ENCODE data around the gene BSND. TPM values are rescaled to one million over a fixed set of nuclear protein-coding genes. Genes with fewer than 3 reads are reported as not detected.
"Not testable (repeated sequence)": the region's sequence is repeated elsewhere in the genome, so short reads cannot be mapped to it uniquely, and the experiment has no call there.

The BSND gene
- polyA plus RNA-seq, 1 donor (not counting 4 experiments of a cell fraction or from before 2014, with no cell fraction given): not detected

- no peaks in the 10 kb centered on the region for H4K20me1 ChIP-seq (ENCODE audit: control insufficient read depth, extremely low read depth, insufficient read depth, low read length)
- TF ChIP-seq EZH2 (IDR thresholded peaks at IDR 0.05; ENCODE audit: low read length) (no peak), CTCF (optimal IDR thresholded peaks at IDR 0.05 in 1 of 3, IDR thresholded peaks at IDR 0.05 in 1 of 3, conservative IDR thresholded peaks at IDR 0.05 in 1 of 3; ENCODE audit: extremely low read depth in 1 of 3, insufficient read depth in 2 of 3, low read length in 3 of 3) (peak; percentile 91 to 100 (median 98))
- H3K9me3 ChIP-seq (ENCODE audit: control insufficient read depth, low read depth, low read length): no peaks in the 10 kb centered on the region
- no peaks in the 10 kb centered on the region for H3K27me3 ChIP-seq (ENCODE audit: control insufficient read depth, extremely low read depth, insufficient read depth, low read length)
- FAIRE-seq: peak; percentile 93
- no peaks in the 10 kb centered on the region for H3K79me2 ChIP-seq (ENCODE audit: control insufficient read depth, insufficient read depth, low read length)
- H3K36me3 ChIP-seq (ENCODE audit: control insufficient read depth in 2 of 2, extremely low read depth in 1 of 2, insufficient read depth in 2 of 2, low read length in 2 of 2): no peaks in the 10 kb centered on the region
- H2AFZ ChIP-seq (ENCODE audit: control insufficient read depth, low read length): peak overlapping the region; percentile 96
- H3K4me1 ChIP-seq (ENCODE audit: control insufficient read depth, extremely low read depth, insufficient read depth, low read length): no peaks in the 10 kb centered on the region
- peak overlapping the region; percentile 54 for H3K9ac ChIP-seq (ENCODE audit: control insufficient read depth, extremely low read depth, insufficient read depth, low read length)
- DNase-seq (ENCODE audit: low read depth, low spot score): peak; percentile 82
- H3K9me1 ChIP-seq (ENCODE audit: control insufficient read depth, extremely low read depth, insufficient read depth, low read length): no peaks in the 10 kb centered on the region
- H3K4me2 ChIP-seq (ENCODE audit: control insufficient read depth, extremely low read depth, insufficient read depth, low read depth, low read length): no peak overlapping the region
- dilution Hi-C loops (cut with MboI; ENCODE audit: extremely low pct_ligation_motif_present, low sequenced_read_pairs): no loop called here
- no peak overlapping the region for H3K27ac ChIP-seq (ENCODE audit: control insufficient read depth, insufficient read depth, low read length)
- H3K4me3 ChIP-seq (ENCODE audit: control insufficient read depth in 2 of 3, extremely low read depth in 1 of 3, insufficient read depth in 2 of 3, low read depth in 1 of 3, low read length in 3 of 3): no peak overlapping the region
Measured at GRCh38 chr1:55021942-55022546, 23.3 kb downstream of the BSND start.

DNA sequence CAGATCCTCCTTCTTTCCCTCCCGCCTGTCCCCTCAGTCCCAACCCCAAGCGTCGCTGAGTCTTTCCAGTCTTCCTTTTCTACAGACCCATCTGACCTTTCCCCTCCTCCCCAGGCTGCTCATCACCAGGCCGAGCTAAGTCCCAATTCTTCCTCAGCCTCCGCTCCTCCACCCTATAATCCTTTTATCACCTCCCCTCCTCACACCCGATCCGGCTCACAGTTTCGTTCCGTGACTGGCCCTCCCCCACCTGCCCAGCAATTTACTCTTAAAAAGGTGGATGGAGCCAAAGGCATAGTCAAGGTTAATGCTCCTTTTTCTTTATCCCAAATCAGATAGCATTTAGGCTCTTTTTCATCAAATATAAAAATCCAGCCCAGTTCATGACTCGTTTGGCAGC, 25.4 kb downstream of the BSND start:
- H3K9me1 ChIP-seq (ENCODE audit: control insufficient read depth, extremely low read depth, insufficient read depth, low read length); H3K36me3 ChIP-seq (ENCODE audit: control insufficient read depth in 2 of 2, extremely low read depth in 1 of 2, insufficient read depth in 2 of 2, low read length in 2 of 2); H3K27me3 ChIP-seq (ENCODE audit: control insufficient read depth, extremely low read depth, insufficient read depth, low read length); dilution Hi-C loops (cut with MboI; ENCODE audit: extremely low pct_ligation_motif_present, low sequenced_read_pairs); H3K4me3 ChIP-seq (ENCODE audit: control insufficient read depth in 2 of 3, extremely low read depth in 1 of 3, insufficient read depth in 2 of 3, low read depth in 1 of 3, low read length in 3 of 3); H3K4me2 ChIP-seq (ENCODE audit: control insufficient read depth, extremely low read depth, insufficient read depth, low read depth, low read length); DNase-seq (ENCODE audit: low read depth, low spot score); H3K79me2 ChIP-seq (ENCODE audit: control insufficient read depth, insufficient read depth, low read length); H3K27ac ChIP-seq (ENCODE audit: control insufficient read depth, insufficient read depth, low read length); H3K9ac ChIP-seq (ENCODE audit: control insufficient read depth, extremely low read depth, insufficient read depth, low read length); H2AFZ ChIP-seq (ENCODE audit: control insufficient read depth, low read length); H3K4me1 ChIP-seq (ENCODE audit: control insufficient read depth, extremely low read depth, insufficient read depth, low read length); H4K20me1 ChIP-seq (ENCODE audit: control insufficient read depth, extremely low read depth, insufficient read depth, low read length); H3K9me3 ChIP-seq (ENCODE audit: control insufficient read depth, low read depth, low read length); FAIRE-seq: not testable (repeated sequence)

DNA sequence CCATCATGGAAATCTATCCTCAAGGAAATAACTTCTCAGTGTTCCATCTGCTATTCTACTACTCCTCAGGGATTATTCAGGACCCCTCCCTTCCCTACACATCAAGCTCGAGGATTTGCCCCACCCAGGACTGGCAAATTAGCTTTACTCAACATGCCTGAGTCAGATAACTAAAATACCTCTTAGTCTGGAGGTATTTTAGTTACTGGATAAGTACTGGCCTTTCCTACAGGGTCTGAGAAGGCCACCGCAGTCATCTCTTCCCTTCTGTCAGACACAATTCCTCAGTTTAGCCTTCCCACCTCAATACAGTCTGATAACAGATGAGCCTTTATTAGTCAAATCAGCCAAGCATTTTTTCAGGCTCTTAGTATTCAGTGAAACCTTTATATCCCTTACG, 27.9 kb downstream of the BSND start:
- H3K27me3 ChIP-seq (ENCODE audit: control insufficient read depth, extremely low read depth, insufficient read depth, low read length); dilution Hi-C loops (cut with MboI; ENCODE audit: extremely low pct_ligation_motif_present, low sequenced_read_pairs); H3K27ac ChIP-seq (ENCODE audit: control insufficient read depth, insufficient read depth, low read length); H4K20me1 ChIP-seq (ENCODE audit: control insufficient read depth, extremely low read depth, insufficient read depth, low read length); DNase-seq (ENCODE audit: low read depth, low spot score); H3K9ac ChIP-seq (ENCODE audit: control insufficient read depth, extremely low read depth, insufficient read depth, low read length); H3K9me1 ChIP-seq (ENCODE audit: control insufficient read depth, extremely low read depth, insufficient read depth, low read length); FAIRE-seq; H3K4me2 ChIP-seq (ENCODE audit: control insufficient read depth, extremely low read depth, insufficient read depth, low read depth, low read length); H3K4me3 ChIP-seq (ENCODE audit: control insufficient read depth in 2 of 3, extremely low read depth in 1 of 3, insufficient read depth in 2 of 3, low read depth in 1 of 3, low read length in 3 of 3); H3K4me1 ChIP-seq (ENCODE audit: control insufficient read depth, extremely low read depth, insufficient read depth, low read length); H3K36me3 ChIP-seq (ENCODE audit: control insufficient read depth in 2 of 2, extremely low read depth in 1 of 2, insufficient read depth in 2 of 2, low read length in 2 of 2); H3K9me3 ChIP-seq (ENCODE audit: control insufficient read depth, low read depth, low read length); H2AFZ ChIP-seq (ENCODE audit: control insufficient read depth, low read length); H3K79me2 ChIP-seq (ENCODE audit: control insufficient read depth, insufficient read depth, low read length): not testable (repeated sequence)

GRCh38 chr1:55031098-55031497, 32.4 kb downstream of the BSND start:
- H4K20me1 ChIP-seq (ENCODE audit: control insufficient read depth, extremely low read depth, insufficient read depth, low read length); H2AFZ ChIP-seq (ENCODE audit: control insufficient read depth, low read length); H3K4me2 ChIP-seq (ENCODE audit: control insufficient read depth, extremely low read depth, insufficient read depth, low read depth, low read length); FAIRE-seq; DNase-seq (ENCODE audit: low read depth, low spot score); H3K27me3 ChIP-seq (ENCODE audit: control insufficient read depth, extremely low read depth, insufficient read depth, low read length); H3K36me3 ChIP-seq (ENCODE audit: control insufficient read depth in 2 of 2, extremely low read depth in 1 of 2, insufficient read depth in 2 of 2, low read length in 2 of 2); H3K9me3 ChIP-seq (ENCODE audit: control insufficient read depth, low read depth, low read length); H3K4me3 ChIP-seq (ENCODE audit: control insufficient read depth in 2 of 3, extremely low read depth in 1 of 3, insufficient read depth in 2 of 3, low read depth in 1 of 3, low read length in 3 of 3); H3K9me1 ChIP-seq (ENCODE audit: control insufficient read depth, extremely low read depth, insufficient read depth, low read length); H3K79me2 ChIP-seq (ENCODE audit: control insufficient read depth, insufficient read depth, low read length); H3K27ac ChIP-seq (ENCODE audit: control insufficient read depth, insufficient read depth, low read length); dilution Hi-C loops (cut with MboI; ENCODE audit: extremely low pct_ligation_motif_present, low sequenced_read_pairs); H3K9ac ChIP-seq (ENCODE audit: control insufficient read depth, extremely low read depth, insufficient read depth, low read length); H3K4me1 ChIP-seq (ENCODE audit: control insufficient read depth, extremely low read depth, insufficient read depth, low read length): not testable (repeated sequence)
